NK-92 treated with Interleukin-12 subunit alpha and Interleukin-12 subunit beta, amount 100 ng/mL, for 24 hours (cell line): Measurements from ENCODE around the gene SLU7.

Experiments used
- DNase-seq: peaks from one replicate; lab custom pipeline; 2025; lab: John Stamatoyannopoulos, UW

SLU7 gene

GRCh38 chr5:160418561-160419457 lies at the start of gene SLU7:
Gene SLU7 (minus strand): TSS chr5:160419081. CDS start chr5:160415294, 3,787 bp downstream.
- DNase-seq = peak; percentile 90

- no peak for DNase-seq
Observed at GRCh38 chr5:160468363-160468975, 49.6 kb upstream of the SLU7 start.

GRCh38 chr5:160467555-160468362 lies 48.9 kb upstream of the SLU7 start:
- peak; percentile 91 for DNase-seq

GRCh38 chr5:160466889-160467554 lies 48.1 kb upstream of the SLU7 start:
- no peak for DNase-seq

- no peak for DNase-seq
Observed at GRCh38 chr5:160466116-160466515, 47.2 kb upstream of the SLU7 start.

- DNase-seq = no peak
Observed at GRCh38 chr5:160464466-160464797, 45.6 kb upstream of the SLU7 start.

GRCh38 chr5:160463740-160464465 lies 45.0 kb upstream of the SLU7 start:
- no peak for DNase-seq

GRCh38 chr5:160463227-160463626 lies 44.3 kb upstream of the SLU7 start:
- DNase-seq = no peak

- DNase-seq = no peak
Observed at GRCh38 chr5:160462167-160462566, 43.3 kb upstream of the SLU7 start.

GRCh38 chr5:160461378-160461777 lies 42.5 kb upstream of the SLU7 start:
- no peak for DNase-seq

GRCh38 chr5:160460377-160461049 lies 41.6 kb upstream of the SLU7 start:
- no peak for DNase-seq

GRCh38 chr5:160458806-160459800 lies 40.2 kb upstream of the SLU7 start:
- DNase-seq = no peak

- no peak for DNase-seq
Observed at GRCh38 chr5:160457252-160457651, 38.4 kb upstream of the SLU7 start.

- DNase-seq = no peak
Observed at GRCh38 chr5:160456480-160457177, 37.7 kb upstream of the SLU7 start.

GRCh38 chr5:160455600-160455999 lies 36.7 kb upstream of the SLU7 start:
- DNase-seq = no peak

GRCh38 chr5:160453751-160454150 lies 34.9 kb upstream of the SLU7 start:
- no peak for DNase-seq

GRCh38 chr5:160452795-160453194 lies 33.9 kb upstream of the SLU7 start:
- no peak for DNase-seq

- DNase-seq = no peak
Observed at GRCh38 chr5:160452036-160452435, 33.2 kb upstream of the SLU7 start.

- no peak for DNase-seq
Observed at GRCh38 chr5:160451281-160451680, 32.4 kb upstream of the SLU7 start.
